Dedifferentiated amniotic fluid mesenchymal stem cell (primary cell): ENCODE measurements around the gene CUTA.

Experiments used
- DNase-seq: peaks from one replicate; pipeline ENCODE4 v3.0.0-alpha.2; 2016; ENCODE audit errors: extremely low spot score

Gene CUTA

GRCh38 chr6:33424855-33425667 is 7.2 kb upstream of the CUTA start:
- no peak for DNase-seq

- no peak for DNase-seq
Measured at GRCh38 chr6:33423777-33424176, 5.9 kb upstream of the CUTA start.

GRCh38 chr6:33421344-33421643 is 3.4 kb upstream of the CUTA start:
- DNase-seq = no peak

- no peak for DNase-seq
Measured at GRCh38 chr6:33420491-33421343, 2.8 kb upstream of the CUTA start.

- peak; percentile 32 for DNase-seq
Measured at GRCh38 chr6:33419580-33420490, 1.9 kb upstream of the CUTA start, which contains the start of gene SYNGAP1. SYNGAP1 (plus strand) TSS chr6:33420065; CDS start chr6:33420265, 200 bp downstream.

DNA sequence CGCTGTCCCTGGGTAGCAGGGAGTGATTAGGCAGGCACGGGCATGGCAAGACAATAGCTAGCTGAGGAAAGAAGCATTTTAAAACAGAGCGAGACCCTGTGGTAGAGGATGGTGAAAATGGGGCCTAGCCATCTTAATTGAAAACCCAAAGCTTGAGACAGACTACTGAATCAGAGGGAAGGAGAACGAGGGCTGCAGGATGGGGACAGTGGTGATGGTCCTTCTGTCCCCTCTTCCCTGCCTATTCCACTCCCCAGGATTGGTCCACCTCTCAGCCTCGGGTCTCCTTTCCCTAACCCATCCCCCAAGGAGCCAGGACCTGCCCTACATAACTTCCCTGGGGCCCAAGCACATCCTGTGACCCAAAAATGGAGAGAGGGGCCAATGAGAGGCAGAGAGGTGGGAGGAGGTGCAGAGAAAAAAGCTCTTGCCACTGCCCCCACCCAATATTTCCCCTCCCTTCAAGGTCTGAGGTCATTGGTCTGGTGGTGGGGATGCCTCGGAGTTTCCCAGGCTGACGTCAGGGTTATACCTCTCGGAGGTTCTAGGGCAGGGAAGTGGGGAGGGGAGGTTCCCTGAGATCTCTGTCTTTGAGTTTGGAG is 884 bp upstream of the CUTA start:
- no peak for DNase-seq

DNA sequence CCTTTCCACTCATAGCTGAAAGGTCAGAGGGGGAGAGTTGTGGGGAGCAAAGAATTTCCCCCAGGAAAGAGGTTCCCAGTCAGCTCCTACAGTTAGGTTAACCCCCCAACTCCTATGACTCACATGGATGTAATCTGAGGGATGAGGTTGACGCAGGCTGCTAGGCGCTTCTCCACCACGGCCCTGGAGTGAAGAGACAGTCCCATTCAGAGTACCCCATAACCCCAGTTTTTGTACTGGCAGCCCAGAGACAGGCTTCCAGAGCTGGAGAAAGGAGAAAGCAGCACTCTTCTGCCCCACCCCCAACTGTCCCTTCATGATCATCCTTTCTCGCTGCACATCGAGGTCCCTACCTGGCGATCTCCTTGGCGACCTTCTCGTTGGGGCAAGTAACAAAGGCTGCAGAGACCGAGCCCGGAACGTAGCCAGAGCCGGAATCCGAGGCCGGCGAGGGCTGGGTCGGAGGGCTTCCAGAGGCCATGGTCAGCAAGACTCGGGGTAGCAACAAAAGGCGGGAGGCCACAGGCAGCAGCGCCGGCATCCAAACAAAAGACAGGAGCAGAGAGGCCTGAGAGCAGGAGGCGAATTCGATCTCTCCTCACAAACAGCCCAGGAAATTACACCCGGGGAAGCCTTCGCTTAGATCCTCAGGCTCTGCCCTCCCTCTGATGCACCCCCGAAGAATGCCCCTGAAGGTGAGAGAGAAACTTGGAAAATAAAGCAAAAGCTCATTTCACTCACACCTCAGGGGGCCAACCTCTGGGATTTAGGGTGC is 592 bp downstream of the CUTA start:
- DNase-seq = peak; percentile 66

DNA sequence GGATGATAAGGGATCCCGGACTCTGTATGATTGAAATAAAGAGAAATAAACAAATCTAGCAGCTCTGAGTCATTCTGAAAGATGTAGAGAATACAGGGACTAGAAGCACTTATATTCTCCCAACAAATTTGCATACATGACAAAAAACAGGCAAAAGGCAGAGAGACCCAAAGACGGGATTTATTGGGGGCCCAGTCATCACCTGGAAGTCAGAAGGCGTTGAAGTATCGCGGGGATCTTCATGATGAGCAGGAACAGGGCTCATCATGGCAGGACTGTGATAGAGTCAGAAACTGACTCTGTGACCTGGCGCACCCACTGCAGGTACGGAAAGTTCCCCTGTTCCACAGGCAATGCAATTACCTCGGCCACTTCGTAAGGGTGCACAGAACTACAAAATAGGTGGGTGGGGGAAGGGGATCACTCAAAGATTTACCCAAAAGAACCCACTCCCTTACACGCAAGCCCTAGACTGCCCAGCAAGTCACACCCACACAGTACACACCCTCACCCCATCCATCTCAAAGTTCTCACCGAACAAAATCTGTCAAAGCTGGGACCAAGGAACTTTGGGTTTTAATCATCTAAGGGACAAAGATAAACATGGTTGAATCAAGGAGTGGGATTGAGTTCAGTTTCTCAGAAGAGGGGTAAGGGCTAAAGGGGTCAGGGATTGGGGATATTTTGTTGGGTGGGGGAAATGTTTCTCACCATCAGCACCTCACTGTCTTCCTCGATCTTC is 1.4 kb downstream of the CUTA start:
- DNase-seq = no peak

DNA sequence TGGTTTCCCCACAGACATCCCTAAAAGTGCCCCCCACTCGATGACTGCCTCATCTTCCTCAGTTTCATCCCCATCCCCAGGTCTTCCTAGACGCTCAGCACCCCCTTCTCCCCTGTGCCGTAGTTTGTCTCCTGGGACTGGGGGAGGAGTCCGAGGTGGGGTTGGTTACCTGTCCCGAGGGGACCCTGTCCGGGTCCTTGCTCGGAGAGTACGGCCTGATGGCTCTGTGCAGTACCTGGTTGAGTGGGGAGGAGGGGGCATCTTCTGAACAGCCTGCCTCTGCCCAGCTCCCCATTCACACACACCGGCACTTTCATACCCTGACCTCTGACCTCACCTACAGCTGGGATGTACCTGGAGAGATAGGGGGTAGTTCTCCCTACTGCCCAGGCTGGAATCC is 2.1 kb downstream of the CUTA start:
- DNase-seq = no peak

DNA sequence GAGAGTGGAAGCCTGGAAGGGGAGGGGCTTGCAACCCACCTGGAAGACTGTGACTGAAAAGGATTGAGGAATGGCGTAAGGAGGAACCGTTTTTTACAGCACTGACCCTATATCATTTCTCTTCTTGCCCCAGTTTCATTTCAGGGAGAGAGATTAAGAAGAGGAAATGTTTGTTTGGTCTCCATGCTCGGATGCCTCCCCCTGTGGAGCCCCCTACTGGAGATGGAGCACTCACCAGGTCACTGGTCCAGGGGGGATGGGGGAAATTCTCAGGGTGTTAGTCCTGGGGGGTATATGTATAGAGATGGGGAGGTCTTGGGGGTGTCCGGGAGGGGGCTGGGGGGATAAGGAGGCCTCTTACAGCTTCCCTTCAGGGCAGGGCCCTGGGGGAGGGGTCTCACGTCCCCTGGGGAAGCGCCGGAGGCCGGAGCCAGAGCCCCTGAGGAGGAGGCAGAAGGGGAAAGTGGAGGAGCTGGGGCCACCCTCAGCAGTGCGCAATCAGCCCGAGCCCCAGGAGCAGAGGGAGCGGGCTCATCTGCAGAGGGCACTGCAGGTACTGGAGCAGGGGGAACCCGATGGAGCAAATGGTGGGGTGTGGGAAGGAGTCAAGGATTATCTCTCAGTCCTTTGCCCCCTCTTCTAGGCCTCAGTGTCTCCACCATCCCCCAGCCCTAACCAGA is 3.2 kb downstream of the CUTA start:
- no peak for DNase-seq

DNA sequence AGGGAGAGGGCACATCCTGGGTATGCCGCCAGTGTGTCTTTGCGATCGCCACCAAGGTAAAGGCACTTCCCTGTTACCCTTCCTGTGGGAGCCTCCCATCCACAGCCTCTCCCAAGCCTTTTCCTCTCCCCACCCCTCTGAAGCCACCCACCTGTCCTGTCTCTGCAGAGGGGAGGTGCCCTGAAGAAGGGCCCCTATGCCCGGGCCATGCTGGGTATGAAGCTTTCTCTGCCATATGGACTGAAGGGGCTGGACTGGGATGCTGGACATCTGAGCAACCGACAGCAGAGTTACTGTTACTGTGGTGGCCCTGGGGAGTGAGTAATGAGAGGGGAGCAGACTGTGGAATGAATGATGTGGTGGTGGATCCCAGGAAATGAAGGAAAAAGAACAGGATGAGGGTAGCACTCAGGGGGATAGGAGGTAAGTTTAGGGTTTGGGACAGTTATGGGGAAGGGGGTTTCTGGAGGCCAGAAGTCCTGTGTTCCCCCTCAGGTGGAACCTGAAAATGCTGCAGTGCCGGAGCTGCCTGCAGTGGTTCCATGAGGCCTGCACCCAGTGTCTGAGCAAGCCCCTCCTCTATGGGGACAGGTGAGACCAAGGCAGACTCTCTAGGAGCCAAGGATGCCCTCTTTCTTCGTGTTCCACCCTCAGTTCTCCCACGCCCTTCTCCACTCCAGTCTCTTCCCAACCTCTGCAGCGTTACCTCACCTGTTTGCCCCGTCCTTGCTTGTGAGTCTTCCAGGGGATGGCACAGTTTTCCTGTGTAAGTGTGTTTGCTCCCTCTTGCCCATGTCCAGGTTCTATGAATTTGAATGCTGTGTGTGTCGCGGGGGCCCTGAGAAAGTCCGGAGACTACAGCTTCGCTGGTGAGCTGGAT is 4.4 kb downstream of the CUTA start:
- DNase-seq = no peak

DNA sequence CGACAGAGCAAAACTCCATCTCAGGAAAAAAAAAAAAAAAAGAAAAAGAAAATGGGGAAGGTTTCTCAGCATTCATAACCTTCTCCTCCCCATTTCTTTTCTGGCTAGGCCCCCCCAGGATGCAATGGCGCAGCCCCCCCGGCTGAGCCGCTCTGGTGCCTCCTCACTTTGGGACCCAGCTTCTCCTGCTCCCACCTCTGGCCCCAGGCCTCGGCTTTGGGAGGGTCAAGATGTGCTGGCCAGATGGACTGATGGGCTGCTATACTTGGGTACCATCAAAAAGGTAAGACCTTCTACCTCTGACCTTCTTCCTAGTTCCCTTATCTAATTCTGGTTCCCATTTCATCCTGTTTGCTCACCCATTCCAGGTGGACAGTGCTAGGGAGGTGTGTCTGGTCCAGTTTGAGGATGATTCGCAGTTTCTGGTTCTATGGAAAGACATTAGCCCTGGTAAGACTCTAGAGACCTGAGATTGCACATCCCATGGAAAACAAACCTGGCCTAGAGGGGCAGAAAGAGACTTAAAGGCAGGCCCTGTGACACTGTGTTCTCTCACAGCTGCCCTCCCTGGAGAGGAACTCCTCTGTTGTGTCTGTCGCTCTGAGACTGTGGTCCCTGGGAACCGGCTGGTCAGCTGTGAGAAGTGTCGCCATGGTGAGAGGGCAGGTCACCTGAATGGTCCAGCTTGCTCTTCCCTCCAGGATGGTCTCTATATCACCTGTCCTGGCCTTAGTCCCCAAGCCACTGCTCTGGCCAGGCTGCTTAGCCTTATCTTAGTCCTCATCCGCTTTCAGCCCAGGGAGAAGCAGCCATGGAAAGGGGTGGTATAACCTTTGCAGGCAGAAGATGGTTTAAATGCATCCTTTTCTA is 5.5 kb downstream of the CUTA start:
- DNase-seq = no peak

DNA sequence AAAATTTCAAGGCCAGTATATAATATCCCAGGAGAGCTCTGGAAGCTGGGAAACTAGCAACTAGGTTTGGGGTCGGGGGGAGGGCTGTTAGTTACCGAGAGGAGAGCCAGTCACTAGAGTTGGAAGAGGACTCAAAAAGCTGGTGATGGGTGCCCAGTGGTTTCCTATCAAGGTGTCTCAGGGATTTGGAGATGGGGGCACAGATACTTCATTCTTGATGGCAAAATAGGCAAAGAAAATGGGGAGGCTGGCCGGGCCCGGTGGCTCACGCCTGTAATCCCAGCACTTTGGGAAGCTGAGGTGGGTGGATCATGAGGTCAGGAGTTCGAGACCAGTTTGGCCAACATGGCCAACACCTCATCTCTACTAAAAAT is 6.3 kb downstream of the CUTA start:
- no peak for DNase-seq

DNA sequence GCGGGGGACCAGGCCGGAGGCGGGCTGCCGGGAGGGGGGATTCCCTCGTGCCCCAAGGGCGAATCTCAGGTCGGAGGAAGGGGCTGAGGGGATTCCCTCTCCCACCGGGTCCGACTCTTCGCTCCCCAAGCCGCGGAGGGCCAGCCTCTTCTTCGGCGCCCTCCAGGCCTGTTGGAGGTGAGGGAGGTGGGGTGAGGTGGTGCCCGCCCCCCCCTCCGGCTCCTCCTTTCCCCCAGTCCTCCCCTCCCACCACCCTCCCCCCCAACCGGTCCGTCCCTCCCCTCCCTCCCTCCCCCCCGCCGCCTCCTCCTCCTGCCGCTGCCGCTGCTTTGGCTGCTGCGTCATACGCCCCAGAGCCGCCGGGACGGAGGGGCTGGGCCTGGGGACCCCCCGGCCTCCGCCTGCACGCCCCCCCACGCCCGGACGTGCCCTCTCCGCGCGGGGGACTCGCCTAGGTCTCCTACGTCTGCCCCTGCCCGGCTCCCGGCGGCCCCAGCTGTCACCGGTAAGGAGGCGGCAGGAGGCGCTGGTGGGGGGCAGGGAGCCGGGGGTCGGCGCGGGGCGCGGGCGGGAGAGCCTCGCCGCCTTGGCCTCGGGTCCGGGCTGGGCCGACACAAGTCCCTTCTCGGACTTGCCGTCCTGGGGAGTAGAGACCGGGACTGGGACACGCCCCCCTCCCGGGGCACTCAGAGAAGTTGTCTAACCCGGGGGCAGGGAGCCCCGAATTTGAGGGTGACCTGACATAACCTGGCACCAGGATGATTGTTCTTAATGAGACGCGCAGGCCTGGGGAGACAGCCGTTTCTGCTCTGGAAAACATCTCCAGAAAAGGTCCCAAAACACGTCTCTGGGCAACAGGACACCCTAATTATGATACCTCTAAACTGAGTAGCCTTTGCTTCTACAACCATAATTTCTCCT is 6.9 kb downstream of the CUTA start, which contains the start of gene PHF1:
PHF1 (plus strand) TSS at position 304 of the 921 bp plus-strand sequence. CDS start 1,250 bp downstream, outside the sequence.
- peak; percentile 19 for DNase-seq

DNA sequence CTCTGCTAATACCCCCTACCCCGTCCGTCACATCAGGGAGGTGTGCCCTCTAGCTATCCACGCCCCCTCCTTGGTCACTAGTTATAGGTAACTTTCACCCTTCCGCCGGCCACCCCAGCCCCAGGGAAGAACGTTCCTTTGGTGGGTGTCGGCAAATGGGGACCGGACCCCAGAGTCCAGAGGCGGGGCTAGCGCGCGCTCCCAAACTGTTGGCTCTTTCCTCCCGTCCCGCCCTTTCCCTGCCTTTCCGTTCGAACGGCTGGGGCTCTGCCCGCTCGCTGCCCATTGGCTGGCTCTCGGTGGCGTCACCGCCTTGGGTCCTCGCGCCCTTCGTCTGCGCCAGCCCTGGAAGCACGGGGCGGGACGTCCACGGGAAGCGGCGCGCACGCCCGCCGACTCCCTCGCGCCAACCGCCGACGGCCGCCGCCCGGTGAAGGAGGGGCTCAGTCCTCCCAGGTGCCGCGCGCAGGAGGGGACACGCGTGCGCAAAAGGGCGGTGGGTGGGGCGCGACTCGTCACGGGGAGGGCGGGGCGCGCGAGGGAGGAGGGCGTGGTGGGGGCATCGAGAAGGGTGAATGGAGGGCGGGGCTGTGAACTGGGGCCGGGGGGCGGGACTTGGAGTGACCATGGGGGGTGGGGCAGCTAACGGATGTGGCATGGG is 7.7 kb downstream of the CUTA start:
- peak; percentile 95 for DNase-seq
